Motor neuron (in vitro differentiated cells): Measurements from ENCODE around the gene TMEM108. TPM values are rescaled to one million over a fixed set of nuclear protein-coding genes. Genes with fewer than 3 reads are reported as not detected.

Experiments used
- ATAC-seq, 8 experiments: fragments of 200-7000 bp; cut with Tn5 transposase; replicated peaks in 6 of 8; 2 replicates each; pipeline ENCODE4 v1.8.0; 2021; ENCODE audit warnings: mild to moderate bottlenecking in 8 of 8, moderate library complexity in 8 of 8
- H3K27ac ChIP-seq, 2 donors: fragments of 250-450 bp; sonication (Bioruptor Pico); 2 replicates each; pipeline ENCODE4 v1.9.0; 2021; ENCODE audit warnings: antibody characterized with exemption in 2 of 2, mild to moderate bottlenecking in 2 of 2, moderate library complexity in 1 of 2
- H3K4me1 ChIP-seq, 2 donors: fragments of 250-450 bp; sonication (Bioruptor Pico); replicated peaks in 1 of 2; 2 replicates each; pipeline ENCODE4 v1.6.1; 2021; ENCODE audit warnings: antibody characterized with exemption in 2 of 2, mild to moderate bottlenecking in 2 of 2, moderate library complexity in 1 of 2
- H3K4me3 ChIP-seq, 5 donors: fragments of 250-450 bp; sonication (Bioruptor Pico); 2 replicates each; pipeline ENCODE4 v1.9.0; 2021; ENCODE audit warnings: antibody characterized with exemption in 5 of 5, mild to moderate bottlenecking in 5 of 5, moderate library complexity in 4 of 5
- WGBS, 10 experiments: fragments of 450-650 bp; shearing (Covaris generic); methylation state at CpG; one replicate each; pipeline ENCODE4 v1.0.0; 2022; 5-methylcytosine and 5-hydroxymethylcytosine counted together
- in situ Hi-C, 9 experiments: fragments of 400-800 bp; cut with MboI; loops; one replicate each; pipeline ENCODE4 v1.15.0; 2021; ENCODE audit warnings: low sequenced_read_pairs in 9 of 9, low pct_unique_long_range_greater_than_20kb in 2 of 9; ENCODE audit not compliant: unreplicated experiment in 9 of 9
- total RNA-seq, 8 experiments: library from RNA; unstranded; fragments of 300-600 nt; gene quantifications; 2 replicates each; pipeline versions ENCODE4 v1.2.3 to v1.2.4, GENCODE V29; 2022

The TMEM108 gene
- total RNA-seq, 8 experiments from 2014 or later = 0.51 to 28.4 (median 2.9) TPM

GRCh38 chr3:133159498-133160475 is 121.6 kb downstream of the TMEM108 start:
- in situ Hi-C loops = no loop called here
- 0 to 100% (median 70%) methylated on average over 1 to 12 of the region's 12 CpGs; no CpG with 5 or more reads in 1 of the 10 experiments for WGBS, 10 experiments
- peak in 1 of 8 experiments; percentile 21 for ATAC-seq

GRCh38 chr3:133161656-133162055 is 123.5 kb downstream of the TMEM108 start:
- Histone ChIP-seq H3K27ac (no peak overlapping the region), H3K4me3 (no peak overlapping the region), H3K4me1 (peaks cover 11 to 15% of the 10 kb centered on the region in 2 donors)
- 0 to 71% (median 15%) methylated on average over 1 to 3 of the region's 3 CpGs; no CpG with 5 or more reads in 2 of the 10 experiments for WGBS, 10 experiments
- in situ Hi-C loops = no loop called here
- no peak for ATAC-seq

More at GRCh38 chr3:133159498-133160475, 121.6 kb downstream of the TMEM108 start:
- Histone ChIP-seq H3K27ac (no peak overlapping the region), H3K4me3 (no peak overlapping the region), H3K4me1 (peaks cover 11 to 15% of the 10 kb centered on the region in 2 donors)

DNA sequence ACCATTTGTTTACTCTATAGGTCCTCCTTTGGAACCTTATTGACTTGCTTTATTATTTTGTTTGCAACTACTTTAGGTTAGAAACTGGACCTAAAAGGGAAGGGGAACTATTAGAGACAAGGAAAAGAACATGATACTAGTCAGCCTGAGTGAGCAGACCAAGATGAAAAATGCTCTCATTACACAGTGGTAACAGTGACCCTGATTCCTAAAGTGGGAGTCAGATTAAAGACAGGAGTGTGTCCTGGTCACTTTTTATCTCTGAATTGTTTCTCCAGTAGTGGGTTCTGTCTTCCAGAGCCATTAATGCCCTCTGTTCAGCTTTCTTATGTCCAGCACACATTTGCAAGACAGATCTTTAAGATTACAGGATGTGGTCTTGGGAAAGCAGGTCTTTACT is 124.1 kb downstream of the TMEM108 start:
- in situ Hi-C loops = no loop called here
- no peak overlapping the region for H3K27ac ChIP-seq
- ATAC-seq = peak in 5 of 8 experiments; percentile 24 to 58 (median 49)
- H3K4me3 ChIP-seq = no peak overlapping the region
- H3K4me1 ChIP-seq = peaks cover 11 to 15% of the 10 kb centered on the region in 2 donors

DNA sequence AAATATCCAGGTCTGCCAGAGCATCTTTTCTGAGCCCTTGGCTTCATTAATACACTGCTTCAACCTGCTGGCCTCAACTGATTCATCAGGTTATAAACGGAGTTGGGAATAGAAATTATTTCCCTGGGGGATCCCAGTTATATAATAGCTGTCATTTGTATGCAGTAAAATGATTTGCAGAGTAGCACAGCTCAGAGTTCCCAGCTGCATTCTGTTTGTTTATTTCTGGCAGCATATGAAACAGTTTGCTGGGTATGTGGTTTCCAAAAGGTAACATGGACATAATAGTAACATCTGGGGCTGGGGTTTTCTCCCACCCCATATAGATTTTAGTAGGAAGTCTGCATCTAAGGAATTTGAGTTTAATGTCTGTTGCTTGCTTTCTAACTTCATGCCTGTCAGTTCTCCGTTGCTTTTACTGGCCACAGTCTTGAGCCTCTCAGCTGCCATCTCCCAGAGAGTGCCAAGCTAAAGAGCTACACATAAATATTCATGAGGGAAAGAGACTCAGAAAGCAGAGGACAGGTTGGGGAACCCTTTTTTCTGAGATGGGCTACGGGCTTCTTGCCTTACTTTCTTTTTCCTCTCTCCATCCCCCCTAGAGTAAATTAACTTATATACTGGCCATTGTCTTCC is 124.6 kb downstream of the TMEM108 start:
- ATAC-seq = peak in 6 of 8 experiments; percentile 49 to 93 (median 83)
- H3K4me1 ChIP-seq = peaks cover 11 to 15% of the 10 kb centered on the region in 2 donors
- WGBS, 10 experiments = 0 to 71% (median 23%) methylated on average over 1 to 3 of the region's 3 CpGs
- H3K27ac ChIP-seq = no peak overlapping the region
- no peak overlapping the region for H3K4me3 ChIP-seq
- in situ Hi-C loops = no loop called here

GRCh38 chr3:133167340-133168024 is 129.3 kb downstream of the TMEM108 start:
- no peak for ATAC-seq
- peaks cover 8 to 10% of the 10 kb centered on the region in 2 donors for H3K4me1 ChIP-seq
- in situ Hi-C loops = no loop called here
- H3K27ac ChIP-seq = no peak overlapping the region
- H3K4me3 ChIP-seq = no peak overlapping the region
- WGBS, 10 experiments = 70 to 94% (median 94%) methylated on average over 2 to 15 of the region's 36 CpGs; no CpG with 5 or more reads in 7 of the 10 experiments

DNA sequence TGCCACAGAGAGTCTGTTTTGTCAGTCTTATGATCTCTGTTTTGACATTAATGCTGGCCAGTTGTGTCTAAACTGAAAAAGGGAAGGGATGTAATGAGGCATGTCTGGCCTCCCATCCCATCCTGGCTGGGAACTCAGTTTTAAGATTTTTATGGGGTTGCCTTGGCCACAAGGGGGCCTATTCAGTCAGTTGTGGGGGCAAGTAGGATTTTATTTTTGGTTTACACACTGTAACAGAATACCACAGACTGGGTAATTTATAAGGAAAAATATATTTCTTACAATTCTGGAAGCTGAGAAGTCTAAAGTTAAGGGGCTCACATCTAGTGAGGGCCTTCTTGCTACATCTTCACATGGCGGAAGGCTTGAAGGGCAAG is 129.8 kb downstream of the TMEM108 start:
- Histone ChIP-seq H3K27ac (no peak overlapping the region), H3K4me1 (peaks cover 3 to 6% of the 10 kb centered on the region in 2 donors), H3K4me3 (no peak overlapping the region)
- ATAC-seq = no peak
- in situ Hi-C loops = no loop called here
- 80 to 100% (median 100%) methylated on average over 1 of the region's 1 CpG; no CpG with 5 or more reads in 6 of the 10 experiments for WGBS, 10 experiments

GRCh38 chr3:133169331-133170068 is 131.3 kb downstream of the TMEM108 start:
- Histone ChIP-seq H3K4me3 (no peak overlapping the region), H3K27ac (no peak overlapping the region), H3K4me1 (peaks cover 0 to 4% of the 10 kb centered on the region in 2 donors)
- in situ Hi-C loops = no loop called here
- WGBS, 10 experiments = 43 to 90% (median 76%) methylated on average over 1 to 6 of the region's 6 CpGs
- ATAC-seq = peak in 2 of 8 experiments; percentile 14 to 27

DNA sequence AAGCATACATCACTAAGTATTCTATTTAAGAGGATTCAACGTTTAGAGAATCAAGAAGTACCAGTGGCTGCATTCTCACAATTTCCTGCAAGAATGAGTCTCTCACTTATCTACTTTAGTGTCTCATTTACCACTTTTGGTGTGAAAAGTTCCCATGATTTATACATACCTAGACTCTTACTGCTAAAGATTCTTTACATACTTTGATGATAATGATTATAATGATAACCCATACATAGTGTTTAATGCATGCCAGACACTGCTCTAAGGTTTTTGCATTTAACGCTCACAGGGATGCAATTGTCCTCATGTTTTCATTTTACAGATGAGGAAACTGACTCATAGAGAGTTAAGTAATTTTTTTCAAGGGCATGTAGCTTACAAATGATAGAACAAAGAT is 133.6 kb downstream of the TMEM108 start:
- 0 to 100% (median 77%) methylated on average over 1 to 2 of the region's 2 CpGs for WGBS, 10 experiments
- in situ Hi-C loops = no loop called here
- no peak for ATAC-seq

GRCh38 chr3:133181392-133182150 is 143.4 kb downstream of the TMEM108 start:
- ATAC-seq = no peak
- in situ Hi-C loops = no loop called here
- Histone ChIP-seq H3K4me3 (no peak overlapping the region), H3K27ac (no peak overlapping the region), H3K4me1 (no peaks in the 10 kb centered on the region)
- WGBS, 10 experiments = 0 to 100% (median 55%) methylated on average over 1 to 2 of the region's 2 CpGs

More for the DNA sequence above, 133.6 kb downstream of the TMEM108 start:
- Histone ChIP-seq H3K4me3 (no peak overlapping the region), H3K27ac (no peak overlapping the region), H3K4me1 (peaks cover 0 to 4% of the 10 kb centered on the region in 2 donors)

- Histone ChIP-seq H3K4me3 (no peak overlapping the region), H3K27ac (no peak overlapping the region), H3K4me1 (peaks cover 0 to 10% of the 10 kb centered on the region in 2 donors)
- in situ Hi-C loops = no loop called here
- 6 to 100% (median 77%) methylated on average over 1 to 4 of the region's 4 CpGs; no CpG with 5 or more reads in 1 of the 10 experiments for WGBS, 10 experiments
- peak in 5 of 8 experiments; percentile 28 to 68 (median 50) for ATAC-seq
These were observed 149.7 kb downstream of the TMEM108 start for GRCh38 chr3:133187870-133188379.

- in situ Hi-C loops = no loop called here
- no peak for ATAC-seq
- WGBS, 10 experiments = 0 to 100% (median 83%) methylated on average over 1 of the region's 1 CpG
- Histone ChIP-seq H3K27ac (no peak overlapping the region), H3K4me1 (peaks cover 0 to 10% of the 10 kb centered on the region in 2 donors), H3K4me3 (no peak overlapping the region)
These were observed 150.8 kb downstream of the TMEM108 start for GRCh38 chr3:133188996-133189395.
